Activated CD4-positive, alpha-beta T cell treated with anti-CD3 and anti-CD28 coated beads for 48 hours (primary cell): Measurements from ENCODE around the gene TEN1.

Source experiments
- DNase-seq: peaks from one replicate; pipeline ENCODE4 v3.0.0-alpha.2; 2020

TEN1 gene

GRCh38 chr17:76008208-76008607 is 29.2 kb downstream of the TEN1 start:
- DNase-seq, result no peak

GRCh38 chr17:76008630-76009425 is 29.8 kb downstream of the TEN1 start:
- DNase-seq, result no peak

GRCh38 chr17:76009447-76009846 is 30.4 kb downstream of the TEN1 start:
- DNase-seq, result no peak

- DNase-seq, result no peak
Measured at GRCh38 chr17:76009969-76010661, 31.1 kb downstream of the TEN1 start.

- no peak for DNase-seq
Measured at GRCh38 chr17:76011951-76012350, 32.9 kb downstream of the TEN1 start.

GRCh38 chr17:76013377-76013932 is 34.4 kb downstream of the TEN1 start:
- no peak for DNase-seq

GRCh38 chr17:76014100-76014924 is 35.3 kb downstream of the TEN1 start:
- peak; percentile 86 for DNase-seq

- no peak for DNase-seq
Measured at GRCh38 chr17:76014925-76015261, 35.9 kb downstream of the TEN1 start.

- DNase-seq, result no peak
Measured at GRCh38 chr17:76017481-76018339, 38.7 kb downstream of the TEN1 start.

- no peak for DNase-seq
Measured at GRCh38 chr17:76018340-76018680, 39.3 kb downstream of the TEN1 start.

- DNase-seq, result no peak
Measured at GRCh38 chr17:76018801-76019200, 39.8 kb downstream of the TEN1 start.

GRCh38 chr17:76019833-76020467 is 40.9 kb downstream of the TEN1 start:
- DNase-seq, result no peak

GRCh38 chr17:76022285-76022684 is 43.2 kb downstream of the TEN1 start:
- no peak for DNase-seq

- no peak for DNase-seq
Measured at GRCh38 chr17:76022973-76023899, 44.2 kb downstream of the TEN1 start.

GRCh38 chr17:76023900-76024237 is 44.8 kb downstream of the TEN1 start:
- no peak for DNase-seq

- DNase-seq, result no peak
Measured at GRCh38 chr17:76024353-76024752, 45.3 kb downstream of the TEN1 start.

GRCh38 chr17:76025294-76025693 is 46.3 kb downstream of the TEN1 start:
- no peak for DNase-seq

GRCh38 chr17:76026714-76027158 is 47.7 kb downstream of the TEN1 start:
- DNase-seq, result no peak

GRCh38 chr17:76027159-76027839 is 48.3 kb downstream of the TEN1 start, which contains the start of gene EVPL:
Gene EVPL, minus strand, starts transcription at chr17:76027306. Its CDS starts 108 bp downstream, at chr17:76027198.
- DNase-seq, result no peak
